PC-3 (cell line): ENCODE results near the gene PLD1. TPM values are rescaled to one million over a fixed set of nuclear protein-coding genes. Genes with fewer than 3 reads are reported as not detected.

ENCODE experiments used
- ATAC-seq: fragments of 200-7000 bp; cut with Tn5 transposase; 2 replicates; pipeline ENCODE4 v1.9.1; 2020; ENCODE audit warnings: mild to moderate bottlenecking, moderate library complexity
- BruUV-seq: library from RNA; stranded (reverse); fragments of 400-500 nt; replicated peaks from 2 replicates; lab custom pipeline; 2021; lab: Mats Ljungman, UMichigan
- CTCF ChIA-PET: fragments of 300-600 bp; sonication (Branson Sonifier 250); formaldehyde crosslinking; loops from one replicate; lab custom pipeline; 2022; ENCODE audit warnings: antibody characterized with exemption; lab: Charles Lee
- POLR2A ChIA-PET: fragments of 300-600 bp; sonication (Branson Sonifier 250); formaldehyde crosslinking; loops from one replicate; lab custom pipeline; 2022; ENCODE audit warnings: antibody characterized with exemption; ENCODE audit not compliant: unreplicated experiment; lab: Charles Lee
- DNase-seq: peaks from one replicate; pipeline ENCODE4 v3.0.0-alpha.2; 2015
- H2AFZ ChIP-seq: fragments of 300-600 bp; sonication (generic); 2 replicates; pipeline ENCODE4 v1.6.0; 2016; ENCODE audit warnings: antibody characterized with exemption, low read length
- H3F3A ChIP-seq: fragments of 300-600 bp; sonication (generic); one replicate; pipeline ENCODE4 v1.6.0; 2017; ENCODE audit warnings: antibody characterized with exemption, low read length, control low read depth, mild to moderate bottlenecking; ENCODE audit not compliant: unreplicated experiment
- H3K27ac ChIP-seq: fragments of 300-600 bp; sonication (generic); 2 replicates; pipeline ENCODE4 v1.5.1; 2016; ENCODE audit warnings: mild to moderate bottlenecking, low read length
- H3K27me3 ChIP-seq: fragments of 300-600 bp; sonication (generic); 2 replicates; pipeline ENCODE4 v1.6.1; 2016; ENCODE audit warnings: low read length, mixed read lengths
- H3K36me3 ChIP-seq: fragments of 300-600 bp; sonication (generic); 2 replicates; pipeline ENCODE4 v1.6.1; 2016; ENCODE audit warnings: low read depth, mixed run types, low read length, mixed read lengths
- H3K4me1 ChIP-seq: fragments of 300-600 bp; sonication (generic); 2 replicates; pipeline ENCODE4 v1.5.1; 2016; ENCODE audit warnings: low read length; ENCODE audit not compliant: insufficient read depth
- H3K4me2 ChIP-seq: fragments of 300-600 bp; sonication (generic); 2 replicates; pipeline ENCODE4 v1.6.0; 2016; ENCODE audit warnings: low read length
- H3K4me3 ChIP-seq: fragments of 300-600 bp; sonication (generic); 2 replicates; pipeline ENCODE4 v1.5.1; 2016; ENCODE audit warnings: mild to moderate bottlenecking, low read length, mixed read lengths
- H3K79me2 ChIP-seq: fragments of 300-600 bp; sonication (generic); 2 replicates; pipeline ENCODE4 v1.6.1; 2017; ENCODE audit warnings: low read length, mixed read lengths
- H3K9ac ChIP-seq: fragments of 300-600 bp; sonication (generic); 2 replicates; pipeline ENCODE4 v1.6.0; 2016; ENCODE audit warnings: mild to moderate bottlenecking, low read length
- H3K9me2 ChIP-seq: fragments of 300-600 bp; sonication (generic); replicated peaks from 2 replicates; pipeline ENCODE4 v1.6.1; 2016; ENCODE audit warnings: mixed run types, low read length, mixed read lengths
- H3K9me3 ChIP-seq: fragments of 300-600 bp; sonication (generic); 2 replicates; pipeline ENCODE4 v1.6.1; 2016; ENCODE audit warnings: low read length, mixed read lengths
- H4K20me1 ChIP-seq: fragments of 300-600 bp; sonication (generic); 2 replicates; pipeline ENCODE4 v1.6.1; 2016; ENCODE audit warnings: low read length, mixed read lengths
- EZH2 ChIP-seq: fragments of 300-600 bp; sonication (generic); IDR thresholded peaks from one replicate; pipeline ENCODE4 v1.6.1; 2017; ENCODE audit warnings: antibody characterized with exemption, mild to moderate bottlenecking, low read length; ENCODE audit not compliant: unreplicated experiment
- EZH2phosphoT487 ChIP-seq: fragments of 300-600 bp; sonication (generic); IDR thresholded peaks from 2 replicates; pipeline ENCODE4 v1.6.1; 2018; ENCODE audit warnings: mild to moderate bottlenecking, antibody characterized with exemption, low read length, borderline replicate concordance
- intact Hi-C: fragments of 100-400 bp; cut with micrococcal nuclease; formaldehyde crosslinking; loops from 2 replicates; pipeline ENCODE4 v1.9.0; 2023
- total RNA-seq: library from RNA; depleted of rRNA; stranded (reverse); fragments of >200 nt; gene quantifications from 2 replicates; pipeline ENCODE4 v1.2.3, GENCODE V29; 2014
- TF ChIP-seq, protein P1 (sequence below): fragments of 300-600 bp; sonication (generic); conservative IDR thresholded peaks from 2 replicates; pipeline ENCODE4 v1.5.1; 2017; ENCODE audit warnings: antibody characterized with exemption, low read depth, mild to moderate bottlenecking, low read length

Gene PLD1
- total RNA-seq, 1 experiment from 2014 or later, result 7.3 TPM

DNA sequence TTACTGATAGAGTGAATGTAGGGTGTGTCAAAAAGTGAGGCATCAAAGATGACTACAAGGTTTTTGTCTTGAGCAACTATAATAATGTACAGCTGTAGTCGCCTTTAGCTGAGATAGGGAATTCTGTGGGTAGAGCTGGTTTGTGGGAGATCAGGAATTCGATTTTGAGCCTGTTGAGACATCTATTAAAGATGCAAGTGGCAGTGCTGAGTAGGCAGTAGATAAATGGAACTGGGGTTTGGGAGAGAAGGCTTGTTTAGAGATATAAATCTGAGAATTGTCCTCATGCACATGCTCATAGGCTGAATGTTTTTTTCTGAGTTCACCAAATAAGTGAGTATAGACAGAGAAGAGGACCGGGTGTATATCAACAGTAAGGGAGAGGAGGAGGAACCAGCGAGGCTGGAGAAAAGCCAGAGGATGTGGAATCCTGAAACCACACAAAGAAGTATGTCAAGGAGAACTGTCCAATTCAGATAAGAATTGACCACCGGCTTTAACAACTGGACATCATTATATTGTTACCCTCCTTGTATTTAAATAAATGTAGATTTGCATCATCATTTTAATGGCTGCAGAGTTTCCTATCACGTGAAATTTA lies 204.0 kb downstream of the PLD1 start:
- H3K4me3 ChIP-seq, result no peak overlapping the region
- DNase-seq, result no peak
- BruUV-seq, result no TSS peak
- no peaks in the 10 kb centered on the region for H3K4me1 ChIP-seq
- H4K20me1 ChIP-seq, result no peaks in the 10 kb centered on the region
- no peaks in the 10 kb centered on the region for H3K79me2 ChIP-seq
- TF ChIP-seq EZH2 (no peak), EZH2phosphoT487 (no peak)
- TF ChIP-seq, protein P1, sequence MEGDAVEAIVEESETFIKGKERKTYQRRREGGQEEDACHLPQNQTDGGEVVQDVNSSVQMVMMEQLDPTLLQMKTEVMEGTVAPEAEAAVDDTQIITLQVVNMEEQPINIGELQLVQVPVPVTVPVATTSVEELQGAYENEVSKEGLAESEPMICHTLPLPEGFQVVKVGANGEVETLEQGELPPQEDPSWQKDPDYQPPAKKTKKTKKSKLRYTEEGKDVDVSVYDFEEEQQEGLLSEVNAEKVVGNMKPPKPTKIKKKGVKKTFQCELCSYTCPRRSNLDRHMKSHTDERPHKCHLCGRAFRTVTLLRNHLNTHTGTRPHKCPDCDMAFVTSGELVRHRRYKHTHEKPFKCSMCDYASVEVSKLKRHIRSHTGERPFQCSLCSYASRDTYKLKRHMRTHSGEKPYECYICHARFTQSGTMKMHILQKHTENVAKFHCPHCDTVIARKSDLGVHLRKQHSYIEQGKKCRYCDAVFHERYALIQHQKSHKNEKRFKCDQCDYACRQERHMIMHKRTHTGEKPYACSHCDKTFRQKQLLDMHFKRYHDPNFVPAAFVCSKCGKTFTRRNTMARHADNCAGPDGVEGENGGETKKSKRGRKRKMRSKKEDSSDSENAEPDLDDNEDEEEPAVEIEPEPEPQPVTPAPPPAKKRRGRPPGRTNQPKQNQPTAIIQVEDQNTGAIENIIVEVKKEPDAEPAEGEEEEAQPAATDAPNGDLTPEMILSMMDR, result no peak
- no peak overlapping the region for H3K9ac ChIP-seq
- H3K9me3 ChIP-seq, result no peaks in the 10 kb centered on the region
- POLR2A ChIA-PET, result no interaction called here
- H3K27me3 ChIP-seq, result no peaks in the 10 kb centered on the region
- H3K9me2 ChIP-seq, result no peaks in the 10 kb centered on the region
- ATAC-seq, result no peak
- no peak overlapping the region for H3K4me2 ChIP-seq
- intact Hi-C loops, result no loop called here
- no peaks in the 10 kb centered on the region for H3K36me3 ChIP-seq
- no peak overlapping the region for H3K27ac ChIP-seq
- CTCF ChIA-PET, result no interaction called here
- no peak overlapping the region for H2AFZ ChIP-seq
- H3F3A ChIP-seq, result no peaks in the 10 kb centered on the region

DNA sequence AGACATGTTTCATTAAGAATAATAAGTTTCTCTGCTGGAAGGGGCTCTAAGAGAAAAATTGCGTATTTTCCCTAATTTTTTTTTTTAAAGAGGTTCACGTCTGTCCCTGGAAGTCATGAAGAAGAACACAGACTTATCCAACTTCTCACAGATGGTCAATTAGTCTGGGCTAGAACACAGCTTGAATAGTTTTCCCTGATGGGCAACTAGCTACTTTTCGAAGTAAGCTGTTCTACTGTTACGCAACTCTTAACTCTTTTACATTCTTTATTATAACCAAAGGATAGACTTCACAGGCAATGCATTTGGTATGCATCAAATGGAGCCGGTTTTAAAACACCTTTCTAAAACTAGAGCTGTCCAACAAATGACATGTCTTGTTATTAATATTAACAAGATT lies 205.9 kb downstream of the PLD1 start:
- no peak overlapping the region for H3K27ac ChIP-seq
- no TSS peak for BruUV-seq
- TF ChIP-seq EZH2phosphoT487 (no peak), EZH2 (no peak)
- TF ChIP-seq, protein P1, result no peak
- no peaks in the 10 kb centered on the region for H3K36me3 ChIP-seq
- no peak overlapping the region for H3K9ac ChIP-seq
- no peaks in the 10 kb centered on the region for H4K20me1 ChIP-seq
- no peak overlapping the region for H3K4me2 ChIP-seq
- no peaks in the 10 kb centered on the region for H3K9me2 ChIP-seq
- ChIA-PET POLR2A (interaction anchor here (0.6 kb wide), 1 partner anchor 669 kb away, joined by 3 read pairs; no protein-coding TSS in a partner anchor), CTCF (no interaction called here)
- H3F3A ChIP-seq, result no peaks in the 10 kb centered on the region
- no peaks in the 10 kb centered on the region for H3K79me2 ChIP-seq
- DNase-seq (no peak), ATAC-seq (no peak)
- H3K4me3 ChIP-seq, result no peak overlapping the region
- H2AFZ ChIP-seq, result no peak overlapping the region
- H3K27me3 ChIP-seq, result no peaks in the 10 kb centered on the region
- no peaks in the 10 kb centered on the region for H3K4me1 ChIP-seq
- intact Hi-C loops, result no loop called here
- H3K9me3 ChIP-seq, result no peaks in the 10 kb centered on the region

DNA sequence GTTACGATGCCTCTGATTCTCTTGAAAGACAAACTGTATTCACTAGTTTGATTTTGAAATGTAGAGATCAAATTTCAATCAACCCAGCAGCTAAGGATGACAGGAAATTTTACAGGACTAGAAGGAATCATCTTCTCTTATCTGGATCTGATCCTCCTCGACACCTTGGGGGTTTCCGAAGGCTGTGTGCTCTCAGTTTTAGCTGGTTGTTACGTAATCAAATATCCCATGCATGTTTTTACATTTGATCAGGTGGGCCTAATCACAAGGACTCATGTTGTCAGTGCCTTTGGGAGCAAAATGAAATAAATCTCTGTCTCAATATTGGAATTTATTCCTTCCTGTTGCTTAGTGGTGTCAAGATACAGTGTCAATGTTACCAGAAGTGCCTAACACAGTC lies 208.2 kb downstream of the PLD1 start:
- Histone ChIP-seq H3F3A (no peaks in the 10 kb centered on the region), H3K4me2 (no peak overlapping the region), H3K4me1 (no peaks in the 10 kb centered on the region), H4K20me1 (no peaks in the 10 kb centered on the region), H3K79me2 (no peaks in the 10 kb centered on the region), H3K36me3 (no peaks in the 10 kb centered on the region), H3K9ac (no peak overlapping the region), H2AFZ (no peak overlapping the region), H3K27ac (no peak overlapping the region), H3K27me3 (no peaks in the 10 kb centered on the region), H3K4me3 (no peak overlapping the region), H3K9me2 (no peaks in the 10 kb centered on the region), H3K9me3 (no peaks in the 10 kb centered on the region)
- BruUV-seq, result no TSS peak
- POLR2A ChIA-PET, result no interaction called here
- DNase-seq (no peak), ATAC-seq (no peak)
- TF ChIP-seq EZH2 (no peak), EZH2phosphoT487 (no peak)
- TF ChIP-seq, protein P1, result no peak
- CTCF ChIA-PET, result no interaction called here
- intact Hi-C loops, result no loop called here
